Measurements from ENCODE around the gene C12orf42.

C12orf42 gene

DNA sequence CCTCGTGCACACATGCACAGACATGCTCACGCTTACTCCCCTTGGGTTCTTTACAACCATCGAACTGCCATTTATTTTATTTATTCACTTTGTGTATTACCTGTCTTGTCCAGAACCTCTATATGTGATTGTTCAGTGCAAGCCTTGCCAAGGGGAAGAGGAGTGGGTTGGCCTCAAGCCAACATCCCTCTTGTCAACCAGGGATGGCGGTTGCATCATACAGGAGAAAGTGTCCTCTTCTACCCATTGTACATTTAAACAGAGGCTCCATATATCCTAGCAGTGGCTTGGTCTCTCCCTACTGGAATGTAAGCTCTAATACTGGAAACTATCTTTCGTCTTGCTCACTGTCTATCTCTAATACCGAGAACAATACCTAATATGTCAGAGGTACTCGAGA lies 108.4 kb downstream of the C12orf42 start:
- ChIA-PET POLR2A (ENCODE audit: low non-redundant PET) (no interaction called here), CTCF (interaction anchor here (0.9 kb wide), 1 partner anchor 9 kb away, joined by 4 read pairs; no protein-coding TSS in a partner anchor)
- TF ChIP-seq, protein P1, sequence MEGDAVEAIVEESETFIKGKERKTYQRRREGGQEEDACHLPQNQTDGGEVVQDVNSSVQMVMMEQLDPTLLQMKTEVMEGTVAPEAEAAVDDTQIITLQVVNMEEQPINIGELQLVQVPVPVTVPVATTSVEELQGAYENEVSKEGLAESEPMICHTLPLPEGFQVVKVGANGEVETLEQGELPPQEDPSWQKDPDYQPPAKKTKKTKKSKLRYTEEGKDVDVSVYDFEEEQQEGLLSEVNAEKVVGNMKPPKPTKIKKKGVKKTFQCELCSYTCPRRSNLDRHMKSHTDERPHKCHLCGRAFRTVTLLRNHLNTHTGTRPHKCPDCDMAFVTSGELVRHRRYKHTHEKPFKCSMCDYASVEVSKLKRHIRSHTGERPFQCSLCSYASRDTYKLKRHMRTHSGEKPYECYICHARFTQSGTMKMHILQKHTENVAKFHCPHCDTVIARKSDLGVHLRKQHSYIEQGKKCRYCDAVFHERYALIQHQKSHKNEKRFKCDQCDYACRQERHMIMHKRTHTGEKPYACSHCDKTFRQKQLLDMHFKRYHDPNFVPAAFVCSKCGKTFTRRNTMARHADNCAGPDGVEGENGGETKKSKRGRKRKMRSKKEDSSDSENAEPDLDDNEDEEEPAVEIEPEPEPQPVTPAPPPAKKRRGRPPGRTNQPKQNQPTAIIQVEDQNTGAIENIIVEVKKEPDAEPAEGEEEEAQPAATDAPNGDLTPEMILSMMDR (conservative IDR thresholded peaks at IDR 0.05; ENCODE audit: low read depth) = no peak
- no peak overlapping the region for H3K27ac ChIP-seq
- DNase-seq (ENCODE audit: low spot score) = no peak

GRCh38 chr12:103386451-103386850 lies 109.3 kb downstream of the C12orf42 start:
- TF ChIP-seq, protein P1 (conservative IDR thresholded peaks at IDR 0.05; ENCODE audit: low read depth) = no peak
- CTCF ChIA-PET = no interaction called here
- DNase-seq (ENCODE audit: low spot score) = no peak
- POLR2A ChIA-PET (ENCODE audit: low non-redundant PET) = no interaction called here
- no peak overlapping the region for H3K27ac ChIP-seq

DNA sequence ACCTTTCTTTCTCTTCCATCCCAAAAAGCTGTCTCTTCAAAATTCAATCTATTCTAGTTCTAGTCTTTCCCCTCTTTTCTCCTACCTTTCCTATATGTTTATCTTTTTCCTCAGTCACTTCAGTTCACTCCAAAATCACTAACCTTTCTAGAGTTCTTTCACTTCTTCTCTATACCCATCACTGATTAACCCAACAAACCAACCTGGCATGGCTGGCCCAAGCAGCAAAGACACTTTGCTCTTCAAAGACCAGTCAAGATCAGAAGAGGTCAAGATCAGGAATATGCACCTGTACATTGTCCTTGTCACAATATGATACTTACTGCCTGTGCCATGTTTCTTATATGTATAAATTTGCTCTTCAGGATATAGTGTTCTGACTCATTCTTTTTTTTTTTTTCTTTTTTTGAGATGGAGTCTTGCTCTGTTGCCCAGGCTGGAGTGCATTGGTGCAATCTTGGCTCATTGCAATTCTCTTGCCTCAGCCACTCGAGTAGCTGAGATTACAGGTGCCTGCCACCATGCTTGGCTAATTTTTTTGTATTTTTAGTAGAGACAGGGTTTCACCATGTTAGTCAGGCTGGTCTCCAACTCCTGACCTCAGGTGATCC lies 112.9 kb downstream of the C12orf42 start:
- ChIA-PET CTCF (no interaction called here), POLR2A (ENCODE audit: low non-redundant PET) (no interaction called here)
- TF ChIP-seq, protein P1 (conservative IDR thresholded peaks at IDR 0.05; ENCODE audit: low read depth) = no peak
- no peak for DNase-seq (ENCODE audit: low spot score)
- H3K27ac ChIP-seq = no peak overlapping the region

DNA sequence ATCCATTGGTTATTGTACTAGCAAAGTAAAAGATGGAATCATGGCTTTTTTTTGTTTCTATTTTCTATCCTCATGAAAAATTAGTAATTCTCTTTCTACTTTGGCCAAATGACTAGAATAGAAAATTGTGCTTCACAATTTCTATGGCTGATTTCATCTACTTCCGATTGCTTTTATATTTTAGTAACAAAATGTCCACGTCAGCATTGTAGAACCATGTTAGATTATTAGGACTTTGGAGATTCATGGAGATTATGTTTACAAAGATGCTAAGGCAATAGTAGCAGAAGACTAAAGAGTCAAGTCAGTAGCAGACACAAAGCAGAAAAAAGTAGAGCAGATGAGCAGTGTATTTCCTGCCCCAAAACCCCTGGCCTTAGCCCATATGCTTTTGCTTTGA lies 113.6 kb downstream of the C12orf42 start:
- no peak overlapping the region for H3K27ac ChIP-seq
- CTCF ChIA-PET = no interaction called here
- POLR2A ChIA-PET (ENCODE audit: low non-redundant PET) = no interaction called here
- DNase-seq (ENCODE audit: low spot score) = no peak
- TF ChIP-seq, protein P1 (conservative IDR thresholded peaks at IDR 0.05; ENCODE audit: low read depth) = no peak

- H3K27ac ChIP-seq = no peak overlapping the region
- CTCF ChIA-PET = no interaction called here
- no peak for DNase-seq (ENCODE audit: low spot score)
- POLR2A ChIA-PET (ENCODE audit: low non-redundant PET) = no interaction called here
- TF ChIP-seq, protein P1 (conservative IDR thresholded peaks at IDR 0.05; ENCODE audit: low read depth) = no peak
Observed at GRCh38 chr12:103379670-103380069, 116.1 kb downstream of the C12orf42 start.

DNA sequence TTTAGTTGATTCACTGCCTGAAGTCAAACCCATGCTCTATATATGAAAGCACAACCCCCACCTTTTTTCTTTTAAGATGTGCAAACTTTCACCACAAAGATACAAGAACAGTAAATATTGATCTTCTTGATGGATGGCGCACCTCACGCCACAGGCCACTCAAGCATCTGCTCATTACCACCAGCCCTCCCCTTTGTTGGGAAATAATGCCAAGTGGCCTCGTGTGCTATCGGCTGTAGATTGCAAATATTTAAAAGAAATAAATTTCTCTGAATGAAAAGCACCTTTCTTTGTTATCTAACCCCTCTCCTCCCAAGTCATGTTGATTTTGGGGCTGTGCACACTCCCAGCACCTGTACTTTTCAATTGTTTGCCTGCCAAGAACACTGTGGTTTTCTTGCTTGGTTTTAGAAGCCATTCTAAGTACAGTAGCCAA lies 122.7 kb downstream of the C12orf42 start:
- TF ChIP-seq, protein P1 (conservative IDR thresholded peaks at IDR 0.05; ENCODE audit: low read depth) = no peak
- no peak for DNase-seq (ENCODE audit: low spot score)
- H3K27ac ChIP-seq = no peak overlapping the region
- POLR2A ChIA-PET (ENCODE audit: low non-redundant PET) = no interaction called here
- CTCF ChIA-PET = no interaction called here
